HCEC 1CT (cell line): ENCODE results near the gene CAMK1G.

ENCODE experiments used
- DNase-seq: peaks from one replicate; pipeline ENCODE4 v3.0.0-alpha.2; 2017

Gene CAMK1G

DNA sequence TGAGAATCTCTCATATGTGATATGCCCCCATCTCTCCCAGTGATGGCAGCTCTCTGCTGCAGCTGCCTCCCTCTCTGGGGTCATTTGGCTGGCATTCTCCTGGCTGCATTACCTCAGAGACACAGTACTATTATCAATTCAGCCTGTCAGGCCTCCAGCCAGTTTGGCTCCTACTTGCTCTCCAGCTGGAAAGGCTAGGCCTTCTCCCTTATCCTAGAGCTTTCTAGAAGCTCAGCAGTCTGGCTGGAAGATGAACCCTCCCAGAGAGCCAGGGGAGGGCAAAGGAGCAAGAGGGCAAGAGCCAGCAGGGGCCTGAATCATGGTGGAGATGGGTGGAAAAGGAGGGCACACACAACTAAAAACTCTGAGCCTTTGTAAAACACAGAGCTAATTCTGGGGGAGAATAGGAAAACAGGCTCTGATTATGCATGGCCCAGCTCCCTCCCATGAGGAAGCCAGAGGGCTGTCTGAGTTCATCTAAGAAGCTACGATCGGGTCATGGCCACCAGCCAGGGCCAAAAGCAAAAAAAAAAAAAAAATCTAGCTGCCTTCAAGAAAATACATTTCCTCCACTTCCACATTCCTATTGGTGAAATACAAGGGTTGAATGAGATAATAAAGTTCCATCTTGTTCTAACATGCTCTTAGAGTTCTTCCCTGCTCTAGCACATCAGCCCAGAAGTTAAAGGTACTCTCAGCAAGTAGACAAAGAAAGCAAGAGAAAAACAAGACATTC is 59.9 kb downstream of the CAMK1G start:
- DNase-seq: no peak

DNA sequence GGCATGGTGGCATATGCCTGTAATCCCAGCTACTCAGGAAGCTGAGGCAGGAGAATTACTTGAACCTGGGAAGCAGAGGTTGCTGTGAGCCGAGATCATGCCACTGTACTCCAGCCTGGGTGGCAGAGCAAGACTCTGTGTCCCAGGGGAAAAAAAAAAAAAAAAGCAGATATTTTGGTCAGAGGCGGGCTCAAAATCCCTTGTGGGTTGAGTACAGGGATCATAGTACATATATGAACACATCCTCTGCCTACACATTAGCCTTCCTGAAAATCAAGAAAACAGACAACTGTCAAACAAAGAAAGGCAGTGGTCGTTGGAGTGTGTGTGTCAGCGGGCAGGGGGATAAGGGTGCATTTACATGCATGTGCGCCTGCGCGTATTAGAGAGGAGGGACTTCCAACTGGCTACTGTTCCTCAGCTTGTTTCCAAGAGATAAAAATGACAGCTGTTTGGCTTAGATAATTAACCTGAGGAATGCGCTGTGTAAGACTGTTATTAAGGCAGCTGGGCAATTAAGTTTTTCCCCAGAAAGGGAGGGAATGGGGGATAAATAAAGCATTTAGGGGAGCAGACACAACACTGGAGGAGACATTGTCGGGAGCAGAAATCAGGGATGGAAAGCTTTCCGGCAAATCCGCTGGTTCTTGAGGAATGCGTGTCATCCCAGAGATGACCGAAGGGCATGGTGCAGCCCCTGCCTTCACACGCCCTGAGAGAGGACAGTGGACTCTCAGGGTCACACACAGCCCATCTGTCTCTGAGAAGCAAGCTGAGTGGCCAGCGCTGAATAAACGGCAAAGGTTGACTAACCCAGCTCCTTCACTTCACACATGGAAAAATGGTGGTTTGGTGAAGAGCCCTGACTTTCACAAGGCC is 62.3 kb downstream of the CAMK1G start:
- no peak for DNase-seq

DNA sequence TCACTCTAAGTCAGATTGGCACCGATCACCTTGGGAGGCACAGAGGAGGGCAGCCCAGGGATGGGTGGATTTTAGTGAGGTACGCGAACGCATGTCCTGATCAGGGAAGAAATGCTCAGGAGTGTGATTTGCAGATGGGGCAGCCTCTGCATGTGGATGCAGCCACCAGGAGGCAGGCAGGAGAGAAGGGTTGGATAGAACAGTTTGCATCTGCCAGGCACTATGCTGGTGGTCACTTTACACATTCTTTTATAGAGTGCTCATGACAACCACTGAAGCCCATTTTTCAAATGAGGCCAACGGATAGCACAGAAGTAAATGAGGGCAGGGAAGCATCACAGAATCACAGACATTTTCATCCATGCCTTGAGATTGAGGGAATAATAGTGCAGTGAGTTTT is 63.0 kb downstream of the CAMK1G start:
- peak; percentile 59 for DNase-seq

DNA sequence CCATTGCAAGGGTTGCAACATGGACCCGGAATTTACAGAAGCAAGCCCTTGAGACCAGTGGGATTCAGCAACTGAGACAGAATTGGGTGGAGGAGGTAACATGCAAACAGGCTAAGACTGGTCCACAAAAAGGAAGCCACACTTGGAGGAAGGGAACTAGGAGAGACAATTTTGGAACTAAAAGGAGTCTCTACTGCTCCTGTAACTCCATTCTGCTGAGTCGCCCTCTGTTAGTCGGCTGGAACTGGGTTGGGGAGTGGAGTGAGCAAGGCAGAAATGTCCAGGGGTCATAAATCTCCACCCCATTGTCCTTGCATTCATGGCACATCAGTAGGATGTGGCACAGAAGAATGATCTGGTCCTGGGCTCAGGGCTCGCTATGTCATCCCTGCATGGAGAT is 63.6 kb downstream of the CAMK1G start:
- no peak for DNase-seq

DNA sequence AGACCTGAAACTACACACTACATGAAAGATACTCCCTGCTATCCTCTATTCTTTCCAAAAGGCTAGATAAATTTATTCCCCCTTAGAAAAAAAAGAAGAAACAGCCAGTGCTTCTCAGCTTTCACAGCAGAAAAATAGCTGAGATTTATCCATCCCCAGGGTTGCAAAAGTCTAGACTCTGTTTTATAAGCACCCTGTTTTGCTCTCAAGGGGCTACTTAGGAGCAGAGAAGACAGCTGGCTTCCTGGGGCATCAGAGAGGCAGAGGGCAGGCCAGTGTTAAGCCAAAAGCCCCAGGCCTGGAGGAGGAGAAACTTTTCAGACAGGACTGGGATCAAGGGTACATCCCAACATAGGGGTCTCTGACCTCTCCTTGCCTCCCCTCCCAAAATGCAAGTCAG is 64.8 kb downstream of the CAMK1G start:
- no peak for DNase-seq

DNA sequence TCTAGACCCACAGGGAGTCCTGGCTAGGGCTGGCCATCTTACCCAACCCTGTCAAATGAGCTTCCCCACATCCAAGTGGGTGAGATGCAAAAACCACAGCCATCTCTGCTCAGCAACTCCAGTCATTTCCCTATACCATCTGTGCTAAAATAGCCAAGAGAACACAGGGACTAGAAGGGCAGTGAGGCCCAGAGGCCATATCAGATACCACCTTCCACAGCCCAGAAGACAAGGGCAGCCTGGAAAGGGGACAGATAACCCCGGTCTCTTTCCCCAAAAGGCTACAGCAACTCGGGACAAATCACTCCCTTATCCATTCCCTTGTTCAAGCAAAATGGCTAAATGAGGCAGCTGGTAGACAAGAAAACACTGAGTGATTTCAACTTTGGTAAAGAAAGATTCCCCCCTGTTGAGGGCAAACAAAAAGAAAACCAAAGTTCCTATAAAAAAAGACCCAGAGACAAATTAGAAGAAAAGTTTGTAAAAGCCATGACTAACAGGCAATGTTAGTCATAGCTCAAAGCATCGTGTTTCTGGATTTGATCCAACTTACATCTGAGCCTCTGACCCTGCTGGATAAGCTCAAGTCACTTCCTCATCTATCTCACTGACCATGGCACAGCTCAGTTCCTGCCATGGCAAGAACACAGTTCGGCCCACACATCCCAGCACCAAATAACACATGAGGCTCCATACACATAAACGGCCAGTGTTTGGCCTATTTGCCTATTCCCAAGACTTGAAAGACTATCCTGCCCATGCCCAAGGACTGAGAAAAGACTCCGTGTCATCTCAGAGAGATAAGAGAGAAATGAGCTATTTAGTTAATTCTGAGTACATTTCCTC is 65.6 kb downstream of the CAMK1G start:
- DNase-seq: peak; percentile 95

DNA sequence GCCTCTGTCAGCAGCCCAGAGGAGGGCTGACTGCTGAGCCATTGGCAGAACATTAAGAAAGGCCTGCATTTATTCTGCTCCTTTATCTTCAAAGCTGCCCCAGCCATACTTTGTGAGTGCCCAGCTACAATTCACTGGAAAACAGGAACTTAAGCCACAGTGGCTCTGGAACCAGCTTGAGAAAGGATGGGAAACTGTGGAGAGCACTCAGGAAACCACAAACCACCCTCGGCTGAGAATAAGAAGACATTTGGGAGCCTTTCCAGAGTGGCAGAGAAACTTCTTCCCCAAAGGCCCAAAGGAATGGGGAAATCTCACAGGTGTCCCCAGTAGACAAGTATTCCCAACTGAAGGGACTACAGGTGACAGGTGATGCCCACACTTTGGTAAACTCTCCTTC is 66.9 kb downstream of the CAMK1G start:
- DNase-seq: no peak

DNA sequence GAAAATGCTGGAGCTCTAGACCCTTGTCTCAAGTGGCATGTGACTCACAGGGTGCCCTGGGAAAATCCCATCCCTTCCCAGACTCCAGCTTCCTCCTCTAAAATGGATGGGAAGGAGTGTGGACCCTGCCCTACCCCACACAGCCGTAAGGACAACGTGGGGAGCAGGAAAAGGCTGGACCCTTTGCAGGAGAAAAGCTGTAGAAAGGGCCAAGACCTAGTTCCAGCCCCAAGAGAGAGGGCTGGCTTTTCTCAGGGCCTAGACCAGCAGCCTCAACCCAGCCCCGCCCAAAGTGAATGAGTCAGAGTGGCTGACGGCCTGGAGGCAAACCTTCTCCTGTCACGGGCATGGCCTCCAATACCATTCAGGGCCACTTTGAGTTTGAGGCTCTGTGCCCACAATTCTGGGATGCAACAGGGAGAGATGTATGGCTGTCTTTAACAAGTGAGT is 67.6 kb downstream of the CAMK1G start:
- peak; percentile 86 for DNase-seq

DNA sequence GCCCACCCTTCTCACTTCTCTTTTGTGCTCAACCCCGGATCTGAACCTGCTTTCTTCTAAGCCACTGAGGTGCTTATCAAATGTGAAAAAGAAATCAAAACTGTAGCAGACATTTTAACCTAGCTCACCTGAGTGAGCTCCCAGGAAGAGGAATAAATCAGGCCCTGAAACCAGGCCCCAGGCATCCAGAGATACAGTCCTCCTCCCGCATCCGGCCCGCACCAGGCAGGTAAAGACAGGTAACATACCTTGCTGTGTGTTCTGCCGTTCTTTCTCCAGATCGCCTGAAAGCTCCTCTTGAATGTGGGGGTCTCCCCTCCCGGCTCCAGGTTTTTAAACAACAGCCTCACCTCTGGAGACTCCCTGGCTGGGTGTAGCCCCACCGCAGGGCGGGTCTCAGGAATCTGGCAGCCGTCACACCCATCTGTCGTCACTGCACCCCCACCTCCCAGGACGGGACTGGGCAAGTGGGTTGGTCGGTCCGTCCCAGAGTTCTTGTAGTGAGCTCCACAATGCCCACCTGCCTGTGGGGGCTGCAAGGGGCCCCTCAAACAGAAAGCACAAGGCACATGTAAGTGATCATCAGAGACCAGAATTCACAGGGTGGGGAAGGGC is 68.7 kb downstream of the CAMK1G start, which contains the start of gene LAMB3:
Gene LAMB3, minus strand, starts transcription at position 305 of the 615 bp plus-strand sequence. CDS start 1,481 bp downstream, outside the sequence.
- DNase-seq: no peak

DNA sequence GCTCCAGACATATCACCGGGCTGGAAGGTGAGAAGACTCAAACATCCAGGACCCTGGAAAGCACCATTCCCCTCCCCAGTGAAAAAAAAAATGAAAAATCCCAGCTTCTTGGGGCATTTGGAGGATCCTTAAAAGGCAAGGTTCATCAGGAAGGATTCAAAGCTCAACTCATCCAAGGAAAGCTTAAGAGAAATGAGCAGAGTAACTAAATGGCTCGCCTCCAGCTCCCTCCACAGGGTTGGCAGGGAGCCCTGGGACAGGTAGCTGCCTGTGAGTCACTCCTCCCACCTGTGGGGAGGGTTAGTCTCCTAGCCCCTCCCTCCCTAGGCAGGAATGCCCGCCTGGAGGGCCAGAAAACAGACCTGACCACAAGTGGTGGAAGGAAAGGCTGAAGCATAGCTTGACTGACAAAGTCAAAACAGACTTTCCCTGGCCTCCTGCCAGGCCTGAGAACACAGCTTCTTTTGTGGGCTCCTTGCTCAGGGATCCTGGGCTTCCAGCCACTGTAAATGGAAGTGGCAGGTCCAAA is 69.4 kb downstream of the CAMK1G start:
- no peak for DNase-seq

DNA sequence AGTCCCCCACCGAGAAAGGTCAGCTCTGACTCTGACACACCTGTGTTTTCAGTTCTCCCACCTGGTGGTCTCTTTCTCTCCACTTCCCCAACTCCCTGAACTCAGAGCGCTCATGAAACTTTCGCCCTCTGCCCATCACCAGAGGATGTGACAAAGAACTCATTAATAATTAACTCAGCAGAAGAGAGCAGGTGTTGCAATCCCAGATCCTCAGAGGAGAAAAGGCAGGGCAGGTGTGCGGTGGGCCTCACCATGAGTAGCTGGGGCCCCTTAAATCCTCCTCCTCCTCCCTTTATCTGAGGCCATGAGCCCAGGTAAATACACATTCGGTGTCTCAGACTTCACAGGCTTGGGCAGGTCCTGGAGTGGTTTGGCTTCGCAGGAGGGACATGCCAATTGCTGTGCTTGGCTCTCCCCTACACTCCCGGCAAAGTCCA is 70.4 kb downstream of the CAMK1G start:
- no peak for DNase-seq

DNA sequence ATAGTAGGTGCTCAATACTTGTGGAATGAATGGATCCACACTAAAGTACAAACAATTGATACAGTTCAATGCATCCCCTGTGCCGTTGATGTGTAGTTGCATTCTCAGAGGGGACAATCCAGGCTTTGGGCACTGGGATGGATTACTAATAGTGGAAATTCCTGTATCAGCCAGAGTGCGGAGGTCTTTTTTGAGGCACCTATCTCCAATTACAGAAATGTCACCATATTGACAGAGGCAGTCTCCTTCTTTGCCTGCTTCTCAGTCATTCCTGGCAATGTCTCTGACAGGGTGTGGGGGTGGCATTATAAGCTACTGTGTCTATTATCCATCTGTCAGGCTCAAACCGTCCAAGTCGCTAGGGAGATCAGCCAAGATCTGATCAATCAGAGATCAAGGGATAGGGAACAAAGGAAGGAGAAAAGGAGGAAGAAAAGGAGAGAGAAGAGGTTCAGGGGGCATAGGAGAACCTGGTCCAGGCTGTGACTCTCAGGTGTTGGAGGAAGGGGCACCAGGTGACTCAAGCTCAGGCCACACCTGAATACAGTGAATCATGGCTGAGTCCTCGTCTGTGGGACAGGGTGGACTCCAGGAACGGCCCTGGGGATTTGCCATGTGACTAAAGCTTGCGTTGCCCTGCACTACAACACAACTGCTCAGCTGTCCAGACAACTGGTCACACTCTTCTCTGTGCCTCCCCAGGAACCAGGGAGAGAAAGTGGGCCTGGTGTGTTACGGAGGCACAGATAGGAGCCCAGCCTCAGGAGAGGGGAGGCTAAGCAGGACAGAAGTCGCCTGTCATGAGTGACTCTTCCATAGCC is 72.1 kb downstream of the CAMK1G start:
- DNase-seq: no peak

DNA sequence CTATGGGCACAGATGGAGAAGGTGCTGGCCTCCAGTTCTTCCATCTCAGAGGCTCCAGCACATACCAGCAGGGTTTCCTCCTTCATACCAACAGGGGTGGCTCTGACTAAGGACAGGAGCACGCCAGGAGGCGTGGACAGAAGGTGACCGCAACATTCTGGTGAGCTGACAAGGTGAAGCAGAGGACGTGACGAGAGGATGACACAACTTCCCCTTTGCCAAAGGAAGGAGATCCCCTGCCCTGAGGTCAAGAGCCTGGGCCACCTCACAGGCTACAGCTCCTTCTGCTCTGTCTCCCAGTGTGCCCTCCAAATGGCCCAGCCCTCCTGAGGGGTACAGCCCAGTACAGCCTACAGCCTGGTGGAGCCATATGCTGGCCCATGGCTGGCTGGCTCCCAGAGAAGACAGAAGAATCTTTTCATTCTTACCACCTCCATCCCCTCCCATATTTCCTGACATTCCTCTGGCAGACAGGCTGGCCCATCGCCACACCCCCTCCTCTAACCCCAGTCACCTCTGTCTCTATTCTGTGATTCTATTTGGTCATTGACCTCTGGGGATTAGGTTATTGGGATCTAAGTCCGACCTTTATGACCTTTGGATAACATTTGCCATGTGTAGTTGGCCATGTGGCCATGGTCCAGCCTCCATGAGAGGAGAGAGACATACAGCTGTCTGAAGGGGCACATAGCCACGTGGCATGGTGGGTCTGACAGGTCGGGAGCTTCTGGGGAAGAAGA is 73.8 kb downstream of the CAMK1G start:
- peak; percentile 95 for DNase-seq

DNA sequence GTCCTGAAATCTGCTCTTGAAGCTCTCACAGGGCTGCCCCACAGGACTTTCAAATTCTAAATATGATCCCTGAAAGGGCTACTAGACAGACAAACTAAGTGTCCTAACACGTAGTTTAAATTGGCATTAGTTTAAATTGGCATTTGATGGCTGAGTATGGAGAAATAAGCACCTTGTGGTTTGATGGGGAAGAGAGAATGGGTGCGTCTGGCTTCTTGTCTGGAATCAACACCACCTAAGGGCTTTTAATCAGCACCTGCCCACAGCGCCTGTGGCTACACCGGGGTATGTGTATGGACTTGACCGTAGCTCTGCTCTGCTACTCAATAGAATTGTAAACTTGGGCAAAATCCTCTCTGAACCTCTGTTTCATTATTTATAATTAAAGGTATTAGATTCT is 74.4 kb downstream of the CAMK1G start:
- no peak for DNase-seq

DNA sequence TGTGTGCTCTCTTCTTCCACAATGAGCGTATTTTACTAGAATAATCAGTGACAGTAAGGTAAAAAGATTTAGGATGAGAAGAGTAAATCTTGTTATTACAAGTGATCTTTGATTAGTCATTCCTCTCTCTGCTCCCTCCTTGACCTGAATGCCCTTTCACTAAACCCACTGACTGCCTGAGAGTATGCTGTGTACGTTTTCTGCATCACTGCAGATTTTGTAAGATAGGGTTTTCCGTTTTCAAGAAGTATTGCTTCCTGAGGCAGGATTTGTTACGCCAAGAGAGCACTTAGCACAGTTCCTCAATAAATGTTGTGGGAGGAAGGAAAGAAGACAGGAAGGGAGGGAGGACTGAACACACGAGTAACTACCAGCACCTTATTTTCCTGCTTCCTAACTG is 76.4 kb downstream of the CAMK1G start:
- peak; percentile 66 for DNase-seq

DNA sequence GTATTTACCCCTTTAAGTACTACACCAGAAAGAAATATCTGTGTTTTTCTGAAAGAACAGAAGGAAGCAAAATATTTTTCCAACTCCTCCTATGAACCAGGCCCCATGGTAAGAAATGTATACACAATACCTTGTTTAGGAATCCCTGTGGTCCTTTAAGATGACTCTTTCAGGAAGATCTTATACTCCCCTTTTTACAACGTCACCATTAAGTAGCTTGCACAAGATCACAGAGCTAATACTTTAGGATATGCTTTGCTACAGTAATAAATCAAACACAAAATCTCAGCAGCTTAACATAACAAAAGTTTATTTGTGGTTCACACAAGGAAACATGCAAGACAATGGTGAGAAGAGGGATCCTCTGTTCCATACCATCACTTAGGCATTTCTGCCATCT is 77.6 kb downstream of the CAMK1G start:
- DNase-seq: peak; percentile 42

DNA sequence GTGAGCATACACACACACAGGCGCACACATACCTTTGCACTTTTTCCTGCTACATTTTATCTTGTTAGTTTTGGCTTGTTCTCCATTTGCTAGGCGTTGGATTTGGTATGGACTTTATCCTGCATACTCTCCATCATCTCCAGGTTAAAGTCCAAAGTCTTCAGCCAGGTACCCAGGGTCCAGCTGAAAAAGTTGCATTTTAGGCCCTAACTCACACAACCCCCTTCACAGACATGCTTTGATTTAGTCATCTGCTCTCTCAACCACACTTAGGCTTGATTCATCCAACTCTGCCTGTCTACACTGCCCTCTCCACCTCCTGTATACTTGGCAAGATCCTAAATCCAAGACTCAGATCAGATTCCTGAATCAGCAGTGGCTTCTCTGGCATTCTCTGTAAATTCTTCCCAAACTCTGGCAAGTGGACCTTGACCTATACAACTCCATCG is 79.4 kb downstream of the CAMK1G start:
- peak; percentile 63 for DNase-seq
